NCI-H2081 treated with DMSO at 0.1 percent for 48 hours (cell line): Measurements from ENCODE around the gene FAM3C.
"Not testable (repeated sequence)": the region's sequence is repeated elsewhere in the genome, so short reads cannot be mapped to it uniquely, and the experiment has no call there.

ENCODE experiments used
- DNase-seq: peaks from one replicate; lab custom pipeline; 2025; lab: John Stamatoyannopoulos, UW

FAM3C gene

DNA sequence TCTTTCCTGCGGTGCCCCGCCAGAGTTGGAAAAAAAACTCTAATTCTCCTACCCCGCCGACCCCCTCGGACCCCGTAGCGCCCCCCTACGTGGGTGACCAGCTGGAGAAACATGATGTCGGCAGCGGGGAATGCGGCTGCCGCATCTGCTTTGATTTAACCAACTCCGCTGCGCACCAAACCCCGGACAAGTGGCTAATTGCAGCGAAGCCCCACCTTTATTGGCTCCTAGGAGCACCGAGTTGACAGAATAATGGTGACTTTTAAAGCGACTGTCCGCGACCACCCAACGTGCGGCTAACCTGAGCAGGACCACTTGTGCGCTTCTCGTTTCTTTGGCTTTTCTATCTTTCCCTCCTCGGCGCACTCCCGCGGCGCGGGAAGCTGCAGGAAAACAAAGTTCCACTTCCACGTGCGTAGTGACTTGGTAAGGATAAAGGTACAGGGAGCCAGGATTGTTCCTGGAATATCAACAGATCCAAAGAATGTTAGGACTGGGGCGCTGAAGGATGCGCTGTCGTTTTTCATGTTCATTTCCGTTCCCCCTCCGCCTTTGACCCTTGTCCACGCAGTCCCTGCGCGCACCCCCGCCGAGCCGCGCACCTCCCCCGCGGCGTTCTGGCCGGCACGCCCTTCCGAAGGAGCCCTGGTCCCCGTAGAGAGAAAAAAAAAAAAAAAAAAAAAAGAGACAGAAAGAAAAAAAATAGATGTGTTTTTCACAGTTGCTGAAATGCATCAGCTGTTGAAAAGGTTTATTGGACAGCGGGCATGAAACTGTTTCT, 65.9 kb downstream of the FAM3C start:
- no peak for DNase-seq

DNA sequence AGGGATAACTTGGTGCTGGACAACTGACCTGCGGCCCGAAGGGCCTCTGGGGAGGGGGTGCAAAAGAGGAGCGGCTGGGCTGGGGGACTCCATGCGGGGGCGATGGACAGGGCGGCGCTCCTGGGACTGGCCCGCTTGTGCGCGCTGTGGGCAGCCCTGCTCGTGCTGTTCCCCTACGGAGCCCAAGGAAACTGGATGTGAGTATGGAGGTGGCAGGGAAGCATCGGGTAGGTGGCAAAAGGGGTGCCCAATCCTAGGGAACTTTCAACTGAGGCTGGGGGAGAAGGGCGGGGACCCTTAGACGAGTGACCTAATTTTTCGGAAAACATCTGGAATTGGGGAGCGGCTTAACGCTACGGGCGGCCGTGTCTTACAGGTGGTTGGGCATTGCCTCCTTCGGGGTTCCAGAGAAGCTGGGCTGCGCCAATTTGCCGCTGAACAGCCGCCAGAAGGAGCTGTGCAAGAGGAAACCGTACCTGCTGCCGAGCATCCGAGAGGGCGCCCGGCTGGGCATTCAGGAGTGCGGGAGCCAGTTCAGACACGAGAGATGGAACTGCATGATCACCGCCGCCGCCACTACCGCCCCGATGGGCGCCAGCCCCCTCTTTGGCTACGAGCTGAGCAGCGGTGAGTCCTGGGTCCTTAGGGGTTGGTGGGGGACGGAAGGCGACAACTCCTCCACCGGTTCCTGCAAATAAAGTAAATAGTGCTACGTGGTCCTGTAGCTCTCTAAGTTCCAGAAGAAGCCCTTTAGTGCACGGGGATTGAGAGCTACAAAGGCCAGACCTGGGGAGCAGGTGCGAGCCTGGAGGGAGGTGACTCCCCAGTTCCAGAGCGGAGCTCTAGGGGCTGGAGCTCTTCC, 66.7 kb downstream of the FAM3C start:
- DNase-seq, result no peak

DNA sequence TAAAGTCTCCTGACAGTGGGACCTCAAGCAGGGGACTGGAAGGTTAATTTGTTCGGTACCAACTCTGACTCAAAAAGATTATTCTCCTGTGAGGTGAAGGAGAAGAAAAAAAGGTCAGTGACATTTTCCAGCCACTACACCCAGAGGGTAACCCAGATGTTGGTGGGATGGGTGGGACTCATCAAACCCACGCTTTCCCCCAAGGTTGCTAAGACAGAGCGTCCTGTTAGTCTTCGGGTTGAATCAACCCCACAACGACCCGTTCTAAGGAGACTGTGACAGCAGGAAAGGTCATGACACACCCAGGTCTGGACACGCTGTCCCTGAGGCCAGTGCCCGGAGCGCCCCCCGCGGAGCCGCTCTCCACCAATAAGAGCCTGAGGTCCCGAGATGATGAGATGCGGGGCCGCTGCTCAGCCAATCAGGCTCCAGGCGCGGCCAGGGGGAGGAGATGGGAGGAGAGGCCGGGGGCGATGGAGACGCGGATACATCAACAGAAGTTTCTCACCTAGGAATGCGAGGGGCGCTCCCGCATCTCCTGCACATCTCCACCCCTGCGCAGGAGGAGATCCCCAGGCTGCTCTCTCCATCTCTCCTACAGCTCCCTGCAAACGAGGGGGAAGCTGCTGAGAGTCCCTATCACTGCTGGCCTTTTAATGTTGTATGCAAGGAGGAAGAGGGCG, 67.5 kb downstream of the FAM3C start, which contains the start of gene WNT16:
TSS of gene WNT16 (plus strand) at position 493 of the 683 bp plus-strand sequence. CDS start 293 bp downstream, outside the sequence.
- DNase-seq, result no peak

DNA sequence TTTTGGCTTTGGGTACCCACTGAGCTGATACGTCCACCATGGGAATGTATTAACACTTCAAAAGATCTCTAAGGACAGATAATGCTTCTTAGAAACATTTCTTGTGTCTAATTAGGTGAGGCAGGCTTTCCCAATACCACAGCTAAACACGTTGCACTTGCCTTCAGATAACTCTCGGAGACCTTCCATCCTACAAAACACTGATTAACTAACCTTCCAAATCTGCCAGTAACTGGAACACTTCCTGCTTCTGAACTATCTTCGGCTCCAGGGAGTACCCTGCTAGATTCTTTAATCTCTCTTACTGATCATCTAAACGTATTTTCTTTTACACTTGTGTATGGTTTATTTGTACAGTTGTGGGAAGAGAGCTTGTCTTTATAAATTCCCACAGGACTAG, 68.4 kb downstream of the FAM3C start:
- no peak for DNase-seq

DNA sequence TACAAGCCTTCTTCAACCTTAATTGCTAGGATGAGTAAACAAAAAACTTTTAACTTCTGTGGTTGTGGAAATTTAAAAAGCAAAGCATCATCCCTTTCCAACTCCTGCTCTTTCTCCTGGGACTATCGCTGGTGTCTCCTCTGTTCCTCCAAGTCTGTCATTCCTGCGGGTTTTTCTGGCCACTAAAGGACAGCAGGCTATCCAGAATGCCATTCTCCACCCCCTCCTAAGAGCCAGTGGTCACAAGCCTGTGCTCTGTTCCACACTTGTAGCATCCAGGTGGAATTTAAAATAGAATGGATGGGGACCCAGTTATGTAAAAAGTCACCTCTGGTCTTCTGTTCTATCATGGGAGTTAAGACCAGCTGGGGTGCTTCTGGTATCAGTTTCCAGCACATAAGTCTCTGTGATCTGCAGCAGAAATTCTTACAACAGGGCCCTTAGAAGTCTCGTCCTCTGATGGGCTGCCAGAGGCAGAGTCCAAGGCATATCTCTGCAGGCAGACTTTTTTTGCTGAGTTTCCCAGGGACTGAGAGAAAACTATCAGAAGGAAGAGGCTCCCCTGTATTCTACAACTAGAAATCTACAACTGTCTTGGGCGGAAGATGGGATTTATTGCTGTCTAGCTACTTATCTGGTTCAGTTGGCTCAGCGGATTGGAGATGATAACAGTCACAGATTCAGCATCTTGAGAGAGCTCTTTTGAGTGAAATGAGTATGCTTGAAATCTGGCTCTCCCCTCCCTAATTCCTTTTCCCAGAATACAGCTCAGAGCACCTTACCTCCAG, 72.4 kb downstream of the FAM3C start:
- DNase-seq, result no peak

DNA sequence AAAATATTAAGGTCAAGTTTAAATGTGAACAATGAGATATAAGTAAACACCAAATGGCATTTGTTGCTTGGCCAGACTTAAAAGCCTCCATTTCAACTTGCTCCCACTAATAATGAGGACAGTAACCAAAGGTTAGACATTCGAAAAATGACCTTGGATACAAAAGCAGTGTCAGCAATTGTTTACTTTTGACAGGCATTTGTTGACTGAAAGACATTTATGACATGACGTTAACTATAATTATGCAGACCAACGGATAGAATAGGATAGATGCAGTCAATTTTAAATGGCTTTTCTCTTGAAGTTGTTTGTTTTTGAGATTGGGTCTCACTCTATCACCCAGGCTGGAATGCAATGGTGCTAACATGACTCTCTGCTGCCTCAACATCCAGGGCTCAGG, 73.6 kb downstream of the FAM3C start:
- DNase-seq, result peak; percentile 19

DNA sequence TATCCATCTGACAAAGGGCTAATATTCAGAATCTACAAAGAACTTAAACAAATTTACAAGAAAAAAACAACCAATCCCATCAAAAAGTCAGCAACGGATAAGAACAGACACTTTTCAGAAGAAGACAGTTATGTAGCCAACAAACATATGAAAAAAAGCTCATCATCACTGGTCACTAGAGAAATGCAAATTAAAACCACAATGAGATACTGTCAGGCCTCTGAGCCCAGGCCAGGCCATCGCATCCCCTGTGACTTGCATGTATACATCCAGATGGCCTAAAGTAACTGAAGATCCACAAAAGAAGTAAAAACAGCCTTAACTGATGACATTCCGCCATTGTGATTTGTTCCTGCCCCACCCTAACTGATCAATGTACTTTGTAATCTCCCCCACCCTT, 80.9 kb downstream of the FAM3C start:
- not testable (repeated sequence) for DNase-seq

DNA sequence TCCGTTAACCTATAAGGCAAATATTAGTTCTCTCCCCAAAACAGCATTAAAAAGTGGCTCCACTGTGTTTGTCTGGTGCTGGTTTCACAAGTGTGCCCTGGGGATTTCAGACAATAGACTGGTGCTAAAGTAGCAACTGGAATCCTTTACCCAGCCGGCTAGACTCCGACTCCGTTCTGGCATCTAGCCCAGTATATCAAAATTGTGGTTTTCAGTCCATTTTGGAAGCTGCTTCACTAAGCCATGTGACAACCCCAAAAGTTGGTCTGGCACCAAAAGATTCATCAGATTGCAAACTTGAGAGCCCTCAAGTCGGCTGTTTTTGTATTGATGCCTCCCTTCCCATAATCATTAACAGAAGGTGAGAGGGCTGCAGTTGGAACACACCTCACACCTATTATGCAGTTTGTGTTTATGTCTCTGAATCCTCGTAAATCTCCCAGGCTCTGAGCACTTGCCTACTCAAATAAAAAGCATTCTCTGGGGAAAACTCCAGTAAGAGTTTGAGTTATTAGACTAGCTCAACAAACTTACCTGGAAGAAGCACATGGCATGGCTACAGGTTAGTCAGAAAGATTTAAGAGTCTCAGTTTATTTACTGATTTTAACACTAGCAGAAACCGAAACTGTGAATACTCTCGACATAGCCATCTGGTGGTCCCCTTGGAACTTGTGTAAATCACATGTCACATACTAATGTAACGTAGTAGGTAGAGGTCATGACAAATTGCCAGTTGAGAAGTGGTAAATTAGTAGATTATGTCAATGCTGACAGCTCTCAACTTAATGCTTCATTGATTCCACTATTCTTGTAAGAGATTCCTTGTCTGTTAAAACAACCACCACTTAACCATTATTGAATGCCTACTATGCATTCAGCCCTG, 82.1 kb downstream of the FAM3C start:
- no peak for DNase-seq

DNA sequence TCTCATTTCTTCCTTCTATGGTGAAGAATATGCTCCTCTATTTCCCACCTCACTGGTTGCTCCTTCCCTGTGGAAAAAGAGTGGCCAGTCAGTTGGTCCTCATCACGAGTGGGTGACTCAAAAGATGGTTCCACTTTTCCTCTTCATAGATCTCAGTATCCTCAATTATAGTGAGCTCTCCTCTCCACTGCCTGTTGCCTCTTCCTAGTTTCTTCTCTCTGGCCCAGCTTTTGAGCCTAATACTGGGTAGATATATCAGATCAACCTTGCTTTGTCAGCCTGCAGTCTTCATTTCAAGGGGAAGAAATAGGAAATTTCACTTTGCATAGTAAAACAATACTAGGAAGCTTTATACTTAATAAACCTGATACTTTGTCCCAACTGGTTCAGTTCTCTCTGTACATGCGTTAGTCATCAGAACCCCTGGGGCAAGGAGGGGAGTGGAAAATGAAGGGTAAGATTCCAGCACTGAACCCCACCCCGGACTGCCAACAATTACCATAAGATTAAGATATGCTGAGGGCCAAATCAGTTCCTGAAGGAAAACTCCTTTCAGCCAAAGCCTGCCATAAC, 82.8 kb downstream of the FAM3C start:
- no peak for DNase-seq

DNA sequence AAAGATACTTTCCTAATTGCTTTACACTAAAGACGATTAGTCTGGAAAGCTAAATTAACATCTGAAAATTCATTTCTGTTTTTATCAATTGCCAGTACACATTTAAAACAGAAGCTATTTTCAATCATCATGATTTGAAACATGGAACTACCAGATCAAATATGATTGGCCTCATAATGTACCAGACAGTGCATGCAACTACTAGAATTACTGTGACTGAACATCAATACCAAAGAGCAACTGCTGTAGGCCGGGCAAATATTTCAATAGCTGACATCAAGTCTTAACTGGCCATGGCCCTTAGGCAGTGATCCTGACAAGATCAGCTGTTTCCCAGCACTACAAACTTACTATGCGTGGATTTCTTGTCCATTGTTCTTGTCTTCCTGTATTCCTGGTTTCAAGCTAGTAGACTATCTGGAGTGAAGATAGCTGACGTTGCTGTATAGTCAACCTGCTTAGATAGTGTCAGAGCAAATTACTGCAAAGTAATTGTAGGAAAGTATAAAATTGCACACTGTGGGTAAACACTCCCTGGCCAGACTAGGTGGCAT, 89.0 kb downstream of the FAM3C start:
- DNase-seq, result no peak

DNA sequence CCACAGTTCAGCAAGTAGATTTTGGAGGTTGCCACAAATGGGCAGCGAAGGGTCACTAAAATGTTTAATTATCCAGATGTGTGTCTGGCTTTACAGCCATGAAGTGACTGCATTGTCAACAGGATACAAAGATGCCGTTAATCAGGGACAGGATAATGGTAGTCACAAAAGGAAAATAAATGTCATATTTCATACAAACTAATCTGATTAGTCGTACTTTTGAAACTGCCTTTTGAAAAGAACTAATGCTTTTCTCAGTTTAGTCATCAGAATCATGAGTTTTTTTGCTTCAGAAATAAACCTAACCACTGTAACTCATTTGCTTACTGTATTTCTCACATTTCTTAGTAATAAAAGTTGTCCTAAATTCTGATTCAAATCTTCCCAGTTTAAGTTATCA, 89.5 kb downstream of the FAM3C start:
- DNase-seq, result no peak

DNA sequence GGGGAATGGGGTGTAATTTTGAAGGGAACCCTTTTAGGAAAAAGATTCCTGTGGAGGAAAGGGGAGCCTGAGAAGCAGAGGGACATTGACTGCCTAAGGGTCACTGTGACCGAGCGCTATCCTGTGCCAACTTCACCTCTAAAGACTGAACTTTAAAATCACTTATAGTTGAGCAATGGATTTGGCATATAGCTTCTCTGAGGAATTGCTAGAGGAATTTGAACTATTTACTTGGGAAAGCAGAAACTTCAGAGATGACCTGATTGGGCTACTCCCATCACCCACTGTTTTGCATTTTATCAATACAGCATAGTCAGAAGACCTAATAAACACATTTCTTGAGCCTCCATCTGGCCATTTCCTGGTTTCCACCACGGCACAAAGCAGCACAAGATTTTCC, 91.0 kb downstream of the FAM3C start:
- no peak for DNase-seq

DNA sequence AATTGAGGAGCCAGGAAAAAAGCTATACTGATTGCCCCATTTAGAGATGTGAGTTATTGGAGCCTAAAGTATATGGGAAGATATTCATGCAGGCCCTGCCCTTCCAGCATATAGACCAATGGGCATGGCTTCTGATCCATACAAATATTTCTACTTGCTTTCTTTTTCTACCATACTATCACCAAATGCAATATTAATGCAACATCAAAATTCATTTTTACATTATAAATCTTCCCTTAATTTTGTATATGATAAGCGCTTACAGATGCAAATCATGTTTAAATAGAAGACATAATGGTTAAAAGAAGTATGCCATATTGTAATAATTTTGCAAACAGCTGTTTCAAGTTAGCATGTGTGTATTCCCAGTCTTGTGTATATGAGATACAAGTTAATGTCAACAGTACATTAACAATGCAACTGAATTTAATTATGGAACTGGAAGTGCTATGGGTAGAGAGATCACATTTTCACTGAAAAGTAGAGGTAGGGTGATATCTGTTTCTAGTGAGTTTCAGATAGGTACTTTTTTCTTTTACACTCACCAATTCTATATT, 91.9 kb downstream of the FAM3C start:
- DNase-seq, result no peak

DNA sequence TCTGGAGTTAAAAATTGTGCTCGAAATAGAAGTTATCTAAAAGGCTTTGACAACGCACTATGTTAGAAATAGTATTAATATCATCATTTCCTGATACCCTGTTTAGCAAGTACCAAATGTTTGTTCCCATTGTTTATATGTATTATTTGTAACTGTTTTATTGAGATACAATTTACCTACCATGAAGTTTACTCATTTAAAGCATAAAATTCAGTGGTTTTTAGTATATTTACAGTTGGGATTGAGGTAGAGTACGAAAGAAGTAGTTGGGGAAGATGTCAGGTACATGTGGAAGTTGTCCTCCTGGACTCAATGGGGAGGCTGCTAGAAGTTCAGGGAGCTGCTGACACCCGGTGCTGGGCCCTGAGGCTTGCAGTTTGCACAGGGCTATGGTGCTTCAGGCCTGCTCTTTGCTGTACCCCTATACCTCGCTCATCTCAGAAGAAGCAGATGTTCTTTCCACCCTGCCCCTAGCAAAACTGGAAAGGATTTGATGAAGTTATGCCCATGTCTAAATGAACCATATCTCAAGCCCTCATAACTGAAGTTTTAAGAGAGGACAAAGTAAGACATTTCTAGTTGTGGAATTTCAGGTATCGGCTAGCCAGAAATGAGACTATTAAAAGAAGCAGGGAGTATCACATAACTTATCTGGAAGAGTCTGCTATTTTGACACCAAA, 92.5 kb downstream of the FAM3C start:
- DNase-seq, result no peak

DNA sequence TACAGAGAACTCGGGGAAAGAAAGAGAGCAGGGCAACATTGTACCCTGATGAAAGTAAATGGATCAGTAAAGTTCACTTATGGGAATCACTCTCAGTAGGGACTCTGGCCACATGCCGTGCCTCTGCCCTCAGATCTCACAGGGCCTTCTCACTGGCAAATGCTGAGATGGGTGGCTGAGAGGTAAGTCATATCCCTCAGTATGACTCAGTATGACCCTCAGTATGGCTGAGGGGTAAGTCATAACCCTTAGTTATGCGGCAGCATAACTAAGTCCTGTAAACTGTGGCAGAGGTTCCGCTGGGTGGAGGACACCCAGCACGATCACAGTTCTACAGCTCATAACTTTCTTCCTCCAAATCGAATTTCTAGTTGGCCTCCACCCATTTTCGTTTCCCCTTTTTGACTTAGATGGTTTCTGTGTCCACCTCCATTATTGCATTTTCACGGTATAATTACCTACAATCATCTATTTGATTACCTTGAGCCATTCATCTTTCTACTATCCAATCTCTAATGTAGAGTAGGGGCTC, 93.8 kb downstream of the FAM3C start:
- DNase-seq, result no peak

DNA sequence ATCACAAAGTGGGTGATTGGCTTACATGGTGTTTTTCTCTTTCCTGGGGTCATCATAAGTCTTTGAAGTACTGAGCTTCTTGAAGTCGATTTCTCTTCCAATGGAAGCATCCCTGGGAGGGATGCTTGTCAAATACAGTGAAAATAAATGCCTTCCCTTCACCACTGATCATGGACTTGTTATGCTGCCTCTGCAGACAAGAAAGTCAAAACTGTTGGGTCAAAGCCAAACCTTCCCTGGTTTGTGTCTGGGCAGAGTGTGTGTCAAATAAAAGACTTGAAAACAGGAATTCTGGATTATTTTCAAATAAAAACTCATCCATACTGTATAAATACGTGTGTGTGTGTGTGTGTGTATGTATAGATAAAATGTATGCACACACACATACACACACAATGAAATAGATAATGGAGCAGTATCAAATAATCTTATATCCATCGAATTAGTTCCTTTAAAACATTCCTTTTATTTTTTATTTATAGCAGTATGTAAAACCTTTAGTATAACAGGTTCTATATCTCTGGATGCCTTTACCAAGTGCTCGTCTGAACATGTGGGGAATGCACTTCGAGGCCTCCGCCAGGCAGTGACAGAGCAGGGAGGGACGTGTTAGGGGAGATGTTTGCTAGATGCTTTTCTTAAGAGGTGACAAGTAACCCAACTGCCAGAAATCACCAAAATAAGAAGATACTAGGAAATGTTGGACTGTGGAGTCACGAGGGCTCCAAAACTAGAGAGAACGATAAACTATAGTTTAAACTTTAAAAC, 94.5 kb downstream of the FAM3C start:
- no peak for DNase-seq

DNA sequence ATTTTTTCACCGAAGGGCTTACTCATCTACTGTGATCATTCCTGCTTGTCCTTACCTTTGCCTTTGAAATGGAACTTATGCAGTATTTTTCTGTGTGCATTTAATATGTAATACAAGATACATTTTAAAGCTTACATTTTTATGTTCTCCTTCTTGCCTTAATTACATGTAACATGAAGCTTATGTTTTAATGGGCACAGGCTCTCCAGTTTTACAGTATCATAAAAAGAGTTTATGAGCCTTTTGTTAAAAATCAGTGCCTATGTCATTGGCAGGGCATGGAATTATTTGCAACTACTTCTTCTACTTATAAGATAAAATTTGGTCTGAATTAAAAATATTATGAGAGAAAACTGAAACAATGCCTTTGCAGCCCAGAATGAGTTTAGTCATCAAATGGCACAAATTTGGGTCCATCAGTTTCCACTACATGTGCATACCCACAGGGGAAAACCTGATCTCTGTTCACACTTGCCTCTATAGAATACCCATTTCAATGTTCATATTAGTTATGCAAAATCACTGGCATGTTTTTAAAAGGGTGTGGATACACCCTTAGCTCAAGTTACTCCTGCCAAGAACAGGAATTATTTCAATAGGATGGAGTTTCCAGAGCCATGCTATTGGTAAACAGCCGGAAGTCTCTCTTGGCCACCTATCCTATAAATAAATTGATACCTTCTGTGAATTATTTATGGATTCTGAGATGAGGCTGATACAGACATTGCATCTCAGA, 95.3 kb downstream of the FAM3C start:
- DNase-seq, result no peak
